GM23338 (cell line): ENCODE results near the gene KRT38.

Source experiments
- CREB1 ChIP-seq: fragments of 250-450 bp; sonication (Bioruptor Pico); IDR thresholded peaks from 2 replicates; pipeline ENCODE4 v1.5.0; 2020; ENCODE audit warnings: low read depth, mild to moderate bottlenecking, moderate library complexity
- CTCF ChIP-seq, 2 experiments: fragments of 200-600 bp in 1 of 2; sonication (generic) in 1 of 2; conservative IDR thresholded peaks; 2 replicates each; pipeline versions ENCODE4 v1.5.1 to v1.6.1; 2016 to 2017; ENCODE audit warnings: antibody characterized with exemption in 2 of 2, low read depth in 2 of 2, mild to moderate bottlenecking in 2 of 2, moderate library complexity in 1 of 2
- EZH2 ChIP-seq: fragments of 200-600 bp; sonication (generic); IDR thresholded peaks from one replicate; pipeline ENCODE4 v1.8.0; 2017; ENCODE audit warnings: antibody characterized with exemption, mild to moderate bottlenecking, low read depth; ENCODE audit not compliant: unreplicated experiment
- EZH2phosphoT487 ChIP-seq: fragments of 200-600 bp; sonication (generic); IDR thresholded peaks from one replicate; pipeline ENCODE4 v1.8.1; 2018; ENCODE audit warnings: antibody characterized with exemption; ENCODE audit not compliant: unreplicated experiment
- JUNB ChIP-seq: IDR thresholded peaks from one replicate; pipeline ENCODE4 v1.6.1; 2016; ENCODE audit warnings: antibody characterized with exemption; ENCODE audit not compliant: unreplicated experiment
- POLR2AphosphoS5 ChIP-seq: IDR thresholded peaks from 2 replicates; pipeline ENCODE4 v1.6.1; 2016; ENCODE audit warnings: antibody characterized with exemption, low read depth
- REST ChIP-seq: IDR thresholded peaks from one replicate; pipeline ENCODE4 v1.6.1; 2018; ENCODE audit warnings: antibody characterized with exemption; ENCODE audit not compliant: unreplicated experiment
- ZNF114 ChIP-seq: fragments of 250-450 bp; sonication (Bioruptor Pico); IDR thresholded peaks from 2 replicates; pipeline ENCODE4 v1.5.0; 2020; ENCODE audit warnings: mild to moderate bottlenecking, moderate library complexity

DNA sequence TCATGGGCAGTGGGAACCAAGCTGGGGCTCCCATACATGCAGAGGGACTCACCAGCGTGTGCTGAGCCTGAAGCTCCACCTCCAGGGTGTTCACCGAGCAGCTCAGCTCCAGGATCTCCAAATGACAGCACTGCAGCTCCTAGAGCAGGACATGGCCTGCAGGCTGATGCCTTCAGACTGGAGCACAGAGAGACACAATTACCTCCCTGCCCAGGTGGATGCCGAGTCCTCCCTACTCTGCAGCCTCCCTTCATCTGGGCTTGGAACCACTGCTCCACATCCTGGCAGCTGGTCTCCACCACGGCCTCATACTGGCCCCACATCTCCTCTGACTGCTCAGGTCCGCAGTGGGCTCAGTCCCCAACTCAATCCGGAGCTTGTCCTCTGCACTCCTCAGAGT lies 8.2 kb upstream of the KRT38 start:
- TF ChIP-seq CTCF (conservative IDR thresholded peaks at IDR 0.05; ENCODE audit: low read depth in 2 of 2) (no peak), EZH2 (no peak), POLR2AphosphoS5 (no peak), EZH2phosphoT487 (no peak), REST (no peak), JUNB (no peak), CREB1 (CRISPR knock-in tag) (no peak), ZNF114 (CRISPR knock-in tag) (no peak)
